ENCODE results near the gene SCYL3. TPM values are rescaled to one million over a fixed set of nuclear protein-coding genes. Genes with fewer than 3 reads are reported as not detected.

The SCYL3 gene
- total and polyA plus RNA-seq, 2 experiments from 2014 or later, result 2.2 to 6.8 TPM

DNA sequence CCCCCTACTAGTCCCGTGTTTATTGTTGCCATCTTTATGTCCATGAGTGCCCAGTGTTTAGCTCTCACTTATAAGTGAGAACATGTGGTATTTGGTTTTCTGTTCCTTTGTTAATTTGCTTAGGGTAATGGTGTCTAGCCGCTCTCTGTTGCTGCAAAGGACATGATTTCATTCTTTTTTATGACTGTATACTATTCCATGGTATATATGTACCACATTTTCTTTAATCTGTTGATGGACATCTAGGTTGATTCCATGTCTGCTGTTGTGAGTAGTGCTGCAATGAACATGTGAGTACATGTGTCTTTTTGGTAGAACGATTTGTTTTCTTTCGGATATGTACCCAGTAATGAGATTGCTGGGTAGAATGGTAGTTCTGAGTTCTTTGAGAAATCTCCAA lies 54.8 kb downstream of the SCYL3 start:
- H3K4me2 ChIP-seq, result no peak overlapping the region
- H3K27me3 ChIP-seq (ENCODE audit: insufficient read depth), result no peaks in the 10 kb centered on the region
- no peak overlapping the region for H3K4me3 Mint-ChIP-seq
- H3K27me3 Mint-ChIP-seq (ENCODE audit: insufficient read depth, low read depth, poor library complexity), result peaks cover 2% of the 10 kb centered on the region
- H3K79me2 ChIP-seq (replicated peaks; ENCODE audit: insufficient read depth), result peaks cover 23% of the 10 kb centered on the region
- no peaks in the 10 kb centered on the region for H3K4me1 Mint-ChIP-seq
- TF ChIP-seq POLR2AphosphoS5 (IDR thresholded peaks at IDR 0.05; ENCODE audit: low read depth), result no peak
- ATAC-seq, result no peak
- H3K36me3 Mint-ChIP-seq (ENCODE audit: low read depth), result peaks cover 52% of the 10 kb centered on the region
- no peak overlapping the region for H3K27ac ChIP-seq (ENCODE audit: low read depth)
- no peaks in the 10 kb centered on the region for H4K20me1 ChIP-seq (replicated peaks; ENCODE audit: insufficient read depth)
- H3K9me3 Mint-ChIP-seq, result no peaks in the 10 kb centered on the region; the same call in 2 of the 3 replicates
- H3K9me2 ChIP-seq (ENCODE audit: insufficient read depth), result no peaks in the 10 kb centered on the region
- H3K36me3 ChIP-seq (ENCODE audit: insufficient read depth), result peaks cover 33% of the 10 kb centered on the region
- H3K27ac Mint-ChIP-seq, result no peak overlapping the region
- DNase-seq (ENCODE audit: low spot score), result no peak
- H2AFZ ChIP-seq, result no peak overlapping the region
- H3F3A ChIP-seq (replicated peaks; ENCODE audit: low read depth), result no peaks in the 10 kb centered on the region
- H3K4me1 ChIP-seq (ENCODE audit: insufficient read depth), result no peaks in the 10 kb centered on the region
- H3K4me3 ChIP-seq, result no peak overlapping the region

DNA sequence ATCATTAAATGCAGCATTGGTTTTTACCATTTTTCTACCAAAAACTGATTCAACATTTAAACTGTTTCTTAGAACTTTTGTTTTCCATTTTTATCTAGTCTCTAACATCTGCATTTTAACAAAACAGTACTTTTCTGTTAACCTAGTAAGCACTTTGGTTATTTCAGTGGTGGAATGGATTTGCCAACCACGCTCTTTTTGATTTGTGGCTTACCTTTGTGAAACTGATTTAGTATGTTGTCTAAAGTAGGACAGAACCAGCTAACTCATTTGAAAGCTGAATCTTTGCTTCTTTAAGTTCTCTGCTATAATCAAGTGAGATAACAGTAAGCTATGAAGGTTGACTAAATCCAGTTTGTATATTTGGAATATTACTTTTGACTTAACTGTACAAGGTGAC lies 57.5 kb downstream of the SCYL3 start:
- no peak overlapping the region for H3K27ac Mint-ChIP-seq
- H3K27ac ChIP-seq (ENCODE audit: low read depth), result no peak overlapping the region
- no peak overlapping the region for H3K4me3 ChIP-seq
- H3K79me2 ChIP-seq (replicated peaks; ENCODE audit: insufficient read depth), result peaks cover 23% of the 10 kb centered on the region
- peaks cover 63% of the 10 kb centered on the region for H3K36me3 Mint-ChIP-seq (ENCODE audit: low read depth)
- no peak overlapping the region for H2AFZ ChIP-seq
- no peaks in the 10 kb centered on the region for H3K27me3 ChIP-seq (ENCODE audit: insufficient read depth)
- H3K4me3 Mint-ChIP-seq, result no peak overlapping the region
- no peak for TF ChIP-seq ZNF114 (CRISPR knock-in tag; IDR thresholded peaks at IDR 0.05)
- no peak for TF ChIP-seq EZH2 (IDR thresholded peaks at IDR 0.05; ENCODE audit: low read depth, unreplicated experiment)
- no peak for TF ChIP-seq ZNF331 (CRISPR knock-in tag; IDR thresholded peaks at IDR 0.05; ENCODE audit: low read depth)
- no peaks in the 10 kb centered on the region; the same call in 1 of the 2 replicates for H4K20me1 ChIP-seq (replicated peaks; ENCODE audit: insufficient read depth)
- no peaks in the 10 kb centered on the region for H3K9me2 ChIP-seq (ENCODE audit: insufficient read depth)
- H3K4me1 Mint-ChIP-seq, result no peaks in the 10 kb centered on the region
- no peaks in the 10 kb centered on the region for H3K27me3 Mint-ChIP-seq (ENCODE audit: insufficient read depth, low read depth, poor library complexity)
- H3K4me2 ChIP-seq, result no peak overlapping the region
- H3K4me1 ChIP-seq (ENCODE audit: insufficient read depth), result no peaks in the 10 kb centered on the region
- DNase-seq (ENCODE audit: low spot score) (no peak), ATAC-seq (no peak)
- peaks cover 37% of the 10 kb centered on the region for H3K36me3 ChIP-seq (ENCODE audit: insufficient read depth)
- no peaks in the 10 kb centered on the region for H3F3A ChIP-seq (replicated peaks; ENCODE audit: low read depth)
- H3K9me3 Mint-ChIP-seq, result no peaks in the 10 kb centered on the region; the same call in 2 of the 3 replicates

DNA sequence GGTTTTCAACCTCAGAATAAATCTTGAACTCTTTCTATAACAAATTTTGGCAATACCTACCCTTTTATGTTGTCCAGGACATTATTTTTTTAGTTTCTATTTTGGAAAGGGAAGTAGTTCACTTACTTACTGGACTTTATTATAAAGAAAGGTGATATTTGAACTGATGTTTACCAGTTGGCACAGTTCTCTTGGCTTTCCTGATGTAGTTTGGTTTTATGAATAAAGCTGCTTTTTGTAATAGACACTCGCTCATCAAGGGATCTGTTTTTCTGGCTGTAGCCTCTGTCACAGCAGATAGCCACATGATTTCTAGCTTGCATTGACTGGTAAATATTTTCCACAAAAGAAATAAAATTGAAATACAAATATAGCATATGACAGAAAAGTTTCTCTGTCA lies 58.0 kb downstream of the SCYL3 start:
- Mint-ChIP-seq H3K27ac (no peak overlapping the region), H3K9me3 (no peaks in the 10 kb centered on the region; the same call in 2 of the 3 replicates), H3K36me3 (ENCODE audit: low read depth) (peaks cover 63% of the 10 kb centered on the region), H3K27me3 (ENCODE audit: insufficient read depth, low read depth, poor library complexity) (no peaks in the 10 kb centered on the region), H3K4me1 (no peaks in the 10 kb centered on the region), H3K4me3 (no peak overlapping the region)
- DNase-seq (ENCODE audit: low spot score) (no peak), ATAC-seq (no peak)
- Histone ChIP-seq H3K27me3 (ENCODE audit: insufficient read depth) (no peaks in the 10 kb centered on the region), H3K79me2 (replicated peaks; ENCODE audit: insufficient read depth) (peaks cover 18% of the 10 kb centered on the region; the same call in 1 of the 2 replicates), H3K36me3 (ENCODE audit: insufficient read depth) (peaks cover 43% of the 10 kb centered on the region), H2AFZ (no peak overlapping the region), H3F3A (replicated peaks; ENCODE audit: low read depth) (no peaks in the 10 kb centered on the region), H3K4me2 (no peak overlapping the region), H3K4me1 (ENCODE audit: insufficient read depth) (no peaks in the 10 kb centered on the region), H4K20me1 (replicated peaks; ENCODE audit: insufficient read depth) (no peaks in the 10 kb centered on the region; the same call in 1 of the 2 replicates), H3K27ac (ENCODE audit: low read depth) (no peak overlapping the region), H3K9me2 (ENCODE audit: insufficient read depth) (no peaks in the 10 kb centered on the region), H3K4me3 (no peak overlapping the region)
- TF ChIP-seq ZNF331 (CRISPR knock-in tag; IDR thresholded peaks at IDR 0.05; ENCODE audit: low read depth) (no peak), ZNF114 (CRISPR knock-in tag; IDR thresholded peaks at IDR 0.05) (no peak), EZH2phosphoT487 (IDR thresholded peaks at IDR 0.05; ENCODE audit: unreplicated experiment) (no peak), NANOG (IDR thresholded peaks at IDR 0.05; ENCODE audit: borderline replicate concordance) (no peak), STAT1 (IDR thresholded peaks at IDR 0.05; ENCODE audit: unreplicated experiment) (no peak), POLR2AphosphoS5 (IDR thresholded peaks at IDR 0.05; ENCODE audit: low read depth) (no peak), CREB1 (CRISPR knock-in tag; IDR thresholded peaks at IDR 0.05; ENCODE audit: low read depth) (no peak)
- TF ChIP-seq, protein P1, sequence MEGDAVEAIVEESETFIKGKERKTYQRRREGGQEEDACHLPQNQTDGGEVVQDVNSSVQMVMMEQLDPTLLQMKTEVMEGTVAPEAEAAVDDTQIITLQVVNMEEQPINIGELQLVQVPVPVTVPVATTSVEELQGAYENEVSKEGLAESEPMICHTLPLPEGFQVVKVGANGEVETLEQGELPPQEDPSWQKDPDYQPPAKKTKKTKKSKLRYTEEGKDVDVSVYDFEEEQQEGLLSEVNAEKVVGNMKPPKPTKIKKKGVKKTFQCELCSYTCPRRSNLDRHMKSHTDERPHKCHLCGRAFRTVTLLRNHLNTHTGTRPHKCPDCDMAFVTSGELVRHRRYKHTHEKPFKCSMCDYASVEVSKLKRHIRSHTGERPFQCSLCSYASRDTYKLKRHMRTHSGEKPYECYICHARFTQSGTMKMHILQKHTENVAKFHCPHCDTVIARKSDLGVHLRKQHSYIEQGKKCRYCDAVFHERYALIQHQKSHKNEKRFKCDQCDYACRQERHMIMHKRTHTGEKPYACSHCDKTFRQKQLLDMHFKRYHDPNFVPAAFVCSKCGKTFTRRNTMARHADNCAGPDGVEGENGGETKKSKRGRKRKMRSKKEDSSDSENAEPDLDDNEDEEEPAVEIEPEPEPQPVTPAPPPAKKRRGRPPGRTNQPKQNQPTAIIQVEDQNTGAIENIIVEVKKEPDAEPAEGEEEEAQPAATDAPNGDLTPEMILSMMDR (conservative IDR thresholded peaks at IDR 0.05; ENCODE audit: low read depth in 2 of 2), result no peak
- TF ChIP-seq, protein P2, sequence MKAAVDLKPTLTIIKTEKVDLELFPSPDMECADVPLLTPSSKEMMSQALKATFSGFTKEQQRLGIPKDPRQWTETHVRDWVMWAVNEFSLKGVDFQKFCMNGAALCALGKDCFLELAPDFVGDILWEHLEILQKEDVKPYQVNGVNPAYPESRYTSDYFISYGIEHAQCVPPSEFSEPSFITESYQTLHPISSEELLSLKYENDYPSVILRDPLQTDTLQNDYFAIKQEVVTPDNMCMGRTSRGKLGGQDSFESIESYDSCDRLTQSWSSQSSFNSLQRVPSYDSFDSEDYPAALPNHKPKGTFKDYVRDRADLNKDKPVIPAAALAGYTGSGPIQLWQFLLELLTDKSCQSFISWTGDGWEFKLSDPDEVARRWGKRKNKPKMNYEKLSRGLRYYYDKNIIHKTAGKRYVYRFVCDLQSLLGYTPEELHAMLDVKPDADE (IDR thresholded peaks at IDR 0.05), result no peak
- TF ChIP-seq, protein P3, sequence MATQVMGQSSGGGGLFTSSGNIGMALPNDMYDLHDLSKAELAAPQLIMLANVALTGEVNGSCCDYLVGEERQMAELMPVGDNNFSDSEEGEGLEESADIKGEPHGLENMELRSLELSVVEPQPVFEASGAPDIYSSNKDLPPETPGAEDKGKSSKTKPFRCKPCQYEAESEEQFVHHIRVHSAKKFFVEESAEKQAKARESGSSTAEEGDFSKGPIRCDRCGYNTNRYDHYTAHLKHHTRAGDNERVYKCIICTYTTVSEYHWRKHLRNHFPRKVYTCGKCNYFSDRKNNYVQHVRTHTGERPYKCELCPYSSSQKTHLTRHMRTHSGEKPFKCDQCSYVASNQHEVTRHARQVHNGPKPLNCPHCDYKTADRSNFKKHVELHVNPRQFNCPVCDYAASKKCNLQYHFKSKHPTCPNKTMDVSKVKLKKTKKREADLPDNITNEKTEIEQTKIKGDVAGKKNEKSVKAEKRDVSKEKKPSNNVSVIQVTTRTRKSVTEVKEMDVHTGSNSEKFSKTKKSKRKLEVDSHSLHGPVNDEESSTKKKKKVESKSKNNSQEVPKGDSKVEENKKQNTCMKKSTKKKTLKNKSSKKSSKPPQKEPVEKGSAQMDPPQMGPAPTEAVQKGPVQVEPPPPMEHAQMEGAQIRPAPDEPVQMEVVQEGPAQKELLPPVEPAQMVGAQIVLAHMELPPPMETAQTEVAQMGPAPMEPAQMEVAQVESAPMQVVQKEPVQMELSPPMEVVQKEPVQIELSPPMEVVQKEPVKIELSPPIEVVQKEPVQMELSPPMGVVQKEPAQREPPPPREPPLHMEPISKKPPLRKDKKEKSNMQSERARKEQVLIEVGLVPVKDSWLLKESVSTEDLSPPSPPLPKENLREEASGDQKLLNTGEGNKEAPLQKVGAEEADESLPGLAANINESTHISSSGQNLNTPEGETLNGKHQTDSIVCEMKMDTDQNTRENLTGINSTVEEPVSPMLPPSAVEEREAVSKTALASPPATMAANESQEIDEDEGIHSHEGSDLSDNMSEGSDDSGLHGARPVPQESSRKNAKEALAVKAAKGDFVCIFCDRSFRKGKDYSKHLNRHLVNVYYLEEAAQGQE (IDR thresholded peaks at IDR 0.05; ENCODE audit: unreplicated experiment), result no peak
